Breast epithelium (tissue), 4 donors: Measurements from ENCODE around the gene HPS3. TPM values are rescaled to one million over a fixed set of nuclear protein-coding genes. Genes with fewer than 3 reads are reported as not detected.
A peak's percentile ranks its signal among the peaks of the same experiment; 100 is the strongest.

Experiments used
- DNase-seq, 2 donors: peaks; one replicate each; pipeline ENCODE4 v3.0.0-alpha.2; 2019; ENCODE audit warnings: low spot score in 2 of 2
- H3K27ac ChIP-seq, 2 donors: fragments of 200-600 bp; sonication (generic) in 1 of 2; one replicate each; pipeline ENCODE4 v1.5.1; 2016 to 2019; ENCODE audit warnings: mild to moderate bottlenecking in 1 of 2
- H3K27me3 ChIP-seq, 2 donors: fragments of 200-600 bp; sonication (generic) in 1 of 2; one replicate each; pipeline versions ENCODE4 v1.5.1 to v1.6.0; 2017 to 2019; ENCODE audit warnings: control low read depth in 1 of 2, mild to moderate bottlenecking in 1 of 2
- H3K36me3 ChIP-seq: fragments of 200-600 bp; one replicate; pipeline ENCODE4 v1.5.1; 2019
- H3K4me1 ChIP-seq, 2 donors: fragments of 200-600 bp; sonication (generic); one replicate each; pipeline ENCODE4 v1.5.1; 2016 to 2019; ENCODE audit warnings: control low read depth in 1 of 2
- H3K4me3 ChIP-seq, 3 donors: fragments of 200-600 bp; sonication (generic); 1 replicate in 2 of 3; 2 replicates in 1 of 3; pipeline ENCODE4 v1.5.1; 2016 to 2019; ENCODE audit warnings: mild to moderate bottlenecking in 3 of 3, moderate library complexity in 2 of 3
- H3K9me3 ChIP-seq, 2 donors: fragments of 200-600 bp; sonication (generic) in 1 of 2; one replicate each; pipeline ENCODE4 v1.5.1; 2016 to 2019; ENCODE audit warnings: control low read depth in 1 of 2
- POLR2A ChIP-seq: fragments of 450-650 bp; IDR thresholded peaks from one replicate; pipeline ENCODE4 v1.6.1; 2016; ENCODE audit warnings: antibody characterized with exemption, mild to moderate bottlenecking, moderate library complexity
- POLR2AphosphoS5 ChIP-seq, 3 donors: sonication (generic); formaldehyde crosslinking; IDR thresholded peaks; one replicate each; pipeline ENCODE4 v1.6.1; 2017; ENCODE audit warnings: antibody characterized with exemption in 3 of 3
- intact Hi-C: fragments of 100-400 bp; cut with DNase I; formaldehyde crosslinking; loops from one replicate; pipeline ENCODE4 v1.15.1; 2023; ENCODE audit warnings: low total_unique reads
- total RNA-seq, 3 donors: library from RNA; depleted of rRNA; stranded (reverse); fragments of >200 nt; gene quantifications; one replicate each; pipeline ENCODE4 v1.1.0, GENCODE V29; 2016
- TF ChIP-seq, protein P1 (sequence below), 3 donors: fragments of 450-650 bp; IDR thresholded peaks; one replicate each; pipeline ENCODE4 v1.5.1; 2016 to 2017; ENCODE audit warnings: antibody characterized with exemption in 3 of 3, mild to moderate bottlenecking in 3 of 3, moderate library complexity in 3 of 3

HPS3 gene, protein sequence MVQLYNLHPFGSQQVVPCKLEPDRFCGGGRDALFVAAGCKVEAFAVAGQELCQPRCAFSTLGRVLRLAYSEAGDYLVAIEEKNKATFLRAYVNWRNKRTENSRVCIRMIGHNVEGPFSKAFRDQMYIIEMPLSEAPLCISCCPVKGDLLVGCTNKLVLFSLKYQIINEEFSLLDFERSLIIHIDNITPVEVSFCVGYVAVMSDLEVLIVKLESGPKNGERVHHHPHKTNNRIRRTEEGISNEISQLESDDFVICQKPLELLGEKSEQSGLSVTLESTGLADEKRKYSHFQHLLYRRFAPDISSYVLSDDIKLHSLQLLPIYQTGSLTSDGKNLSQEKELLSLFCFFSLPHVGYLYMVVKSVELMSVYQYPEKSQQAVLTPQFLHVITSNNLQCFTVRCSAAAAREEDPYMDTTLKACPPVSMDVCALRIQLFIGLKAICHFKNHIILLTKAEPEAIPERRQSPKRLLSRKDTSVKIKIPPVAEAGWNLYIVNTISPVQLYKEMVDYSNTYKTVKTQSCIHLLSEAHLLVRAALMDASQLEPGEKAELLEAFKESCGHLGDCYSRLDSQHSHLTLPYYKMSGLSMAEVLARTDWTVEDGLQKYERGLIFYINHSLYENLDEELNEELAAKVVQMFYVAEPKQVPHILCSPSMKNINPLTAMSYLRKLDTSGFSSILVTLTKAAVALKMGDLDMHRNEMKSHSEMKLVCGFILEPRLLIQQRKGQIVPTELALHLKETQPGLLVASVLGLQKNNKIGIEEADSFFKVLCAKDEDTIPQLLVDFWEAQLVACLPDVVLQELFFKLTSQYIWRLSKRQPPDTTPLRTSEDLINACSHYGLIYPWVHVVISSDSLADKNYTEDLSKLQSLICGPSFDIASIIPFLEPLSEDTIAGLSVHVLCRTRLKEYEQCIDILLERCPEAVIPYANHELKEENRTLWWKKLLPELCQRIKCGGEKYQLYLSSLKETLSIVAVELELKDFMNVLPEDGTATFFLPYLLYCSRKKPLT
- total RNA-seq = 10 to 100 TPM; 14.4 to 27.1 (median 26.2) TPM

DNA sequence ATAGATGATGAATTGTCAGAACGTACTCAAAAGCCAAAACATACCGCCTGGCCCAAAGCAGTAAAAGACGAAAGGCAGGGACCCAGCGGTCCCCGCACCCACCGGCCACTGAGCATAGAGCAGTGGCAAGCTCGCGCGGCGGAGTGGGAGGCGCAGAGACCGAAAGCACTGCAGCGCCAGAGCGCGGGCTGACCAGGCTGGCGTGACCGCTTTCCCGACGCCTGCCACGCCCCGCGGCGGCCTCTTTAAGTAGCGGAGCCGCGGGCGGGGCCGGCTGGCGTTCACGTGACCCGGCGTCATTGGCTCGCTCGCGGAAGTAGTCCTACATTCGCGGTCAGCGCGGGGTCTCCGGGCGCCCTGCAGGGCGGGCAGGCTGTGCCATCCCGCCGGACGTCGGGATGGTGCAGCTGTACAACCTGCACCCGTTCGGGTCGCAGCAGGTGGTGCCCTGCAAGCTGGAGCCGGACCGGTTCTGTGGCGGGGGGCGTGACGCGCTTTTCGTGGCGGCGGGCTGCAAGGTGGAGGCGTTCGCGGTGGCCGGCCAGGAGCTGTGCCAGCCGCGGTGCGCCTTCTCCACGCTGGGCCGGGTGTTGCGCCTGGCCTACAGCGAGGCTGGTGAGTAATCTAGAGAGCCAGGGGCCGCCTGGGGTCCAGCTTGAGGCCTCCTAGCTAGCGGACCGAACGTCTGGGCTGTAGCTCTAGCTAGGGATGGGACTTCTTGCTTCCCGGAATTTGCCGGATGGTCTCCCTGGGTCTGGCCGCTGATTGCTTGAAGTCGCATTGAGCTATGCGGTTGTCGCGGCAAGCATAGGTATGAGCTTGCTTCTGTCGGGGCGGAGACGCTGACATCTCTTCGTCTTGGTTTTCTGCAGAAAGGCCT lies at the start of gene HPS3:
Gene HPS3, plus strand, starts transcription at position 313 of the 880 bp plus-strand sequence. Its CDS starts 86 bp downstream, at position 399.
- DNase-seq = peak; percentile 79 to 84
- Histone ChIP-seq H3K27me3 (no peaks in the 10 kb centered on the region), H3K36me3 (no peaks in the 10 kb centered on the region), H3K9me3 (no peaks in the 10 kb centered on the region), H3K27ac (peak within 1 kb of the TSS; percentile 85 to 88), H3K4me1 (peaks cover 0 to 10% of the 10 kb centered on the region in 2 donors), H3K4me3 (peak within 1 kb of the TSS; percentile 85 to 98 (median 91))
- peak; percentile 71 to 85 (median 81) for TF ChIP-seq POLR2AphosphoS5 (IDR thresholded peaks at IDR 0.05)
- TF ChIP-seq, protein P1, sequence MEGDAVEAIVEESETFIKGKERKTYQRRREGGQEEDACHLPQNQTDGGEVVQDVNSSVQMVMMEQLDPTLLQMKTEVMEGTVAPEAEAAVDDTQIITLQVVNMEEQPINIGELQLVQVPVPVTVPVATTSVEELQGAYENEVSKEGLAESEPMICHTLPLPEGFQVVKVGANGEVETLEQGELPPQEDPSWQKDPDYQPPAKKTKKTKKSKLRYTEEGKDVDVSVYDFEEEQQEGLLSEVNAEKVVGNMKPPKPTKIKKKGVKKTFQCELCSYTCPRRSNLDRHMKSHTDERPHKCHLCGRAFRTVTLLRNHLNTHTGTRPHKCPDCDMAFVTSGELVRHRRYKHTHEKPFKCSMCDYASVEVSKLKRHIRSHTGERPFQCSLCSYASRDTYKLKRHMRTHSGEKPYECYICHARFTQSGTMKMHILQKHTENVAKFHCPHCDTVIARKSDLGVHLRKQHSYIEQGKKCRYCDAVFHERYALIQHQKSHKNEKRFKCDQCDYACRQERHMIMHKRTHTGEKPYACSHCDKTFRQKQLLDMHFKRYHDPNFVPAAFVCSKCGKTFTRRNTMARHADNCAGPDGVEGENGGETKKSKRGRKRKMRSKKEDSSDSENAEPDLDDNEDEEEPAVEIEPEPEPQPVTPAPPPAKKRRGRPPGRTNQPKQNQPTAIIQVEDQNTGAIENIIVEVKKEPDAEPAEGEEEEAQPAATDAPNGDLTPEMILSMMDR (IDR thresholded peaks at IDR 0.05) = no peak
- TF ChIP-seq POLR2A = peak; percentile 76
- intact Hi-C loops = loop anchor here (10.0 kb wide), 1 partner anchor 145 kb away; no protein-coding TSS in a partner anchor

- no peak for DNase-seq
- Histone ChIP-seq H3K36me3 (no peaks in the 10 kb centered on the region), H3K27me3 (no peaks in the 10 kb centered on the region), H3K27ac (no peak overlapping the region), H3K4me1 (no peaks in the 10 kb centered on the region), H3K4me3 (no peak overlapping the region), H3K9me3 (no peaks in the 10 kb centered on the region)
- intact Hi-C loops = no loop called here
- TF ChIP-seq, protein P1 (IDR thresholded peaks at IDR 0.05) = no peak
- TF ChIP-seq POLR2A (no peak), POLR2AphosphoS5 (IDR thresholded peaks at IDR 0.05) (no peak)
Measured at GRCh38 chr3:149080011-149080698, 49.3 kb upstream of the HPS3 start.

DNA sequence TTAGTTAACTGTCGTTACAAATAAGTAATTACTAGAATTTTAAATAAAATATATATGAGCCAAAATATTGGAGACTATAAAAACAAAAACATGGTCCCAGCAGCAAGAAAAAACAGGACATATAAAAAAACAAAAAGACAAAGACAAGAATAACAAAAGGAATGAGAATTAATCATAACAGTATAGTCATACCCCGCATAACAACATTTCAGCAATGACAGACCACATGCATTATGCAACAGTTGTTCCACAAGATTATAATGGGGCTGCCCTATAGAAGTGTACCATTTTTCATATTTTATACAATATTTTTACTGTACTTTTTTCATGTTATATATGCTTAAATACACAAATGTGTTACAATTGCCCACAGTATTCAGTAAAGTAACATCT lies 48.7 kb upstream of the HPS3 start:
- intact Hi-C loops = no loop called here
- Histone ChIP-seq H3K4me3 (no peak overlapping the region), H3K27me3 (no peaks in the 10 kb centered on the region), H3K27ac (no peak overlapping the region), H3K9me3 (no peaks in the 10 kb centered on the region), H3K36me3 (no peaks in the 10 kb centered on the region), H3K4me1 (no peaks in the 10 kb centered on the region)
- DNase-seq = no peak
- TF ChIP-seq, protein P1 (IDR thresholded peaks at IDR 0.05) = no peak
- TF ChIP-seq POLR2AphosphoS5 (IDR thresholded peaks at IDR 0.05) (no peak), POLR2A (no peak)

DNA sequence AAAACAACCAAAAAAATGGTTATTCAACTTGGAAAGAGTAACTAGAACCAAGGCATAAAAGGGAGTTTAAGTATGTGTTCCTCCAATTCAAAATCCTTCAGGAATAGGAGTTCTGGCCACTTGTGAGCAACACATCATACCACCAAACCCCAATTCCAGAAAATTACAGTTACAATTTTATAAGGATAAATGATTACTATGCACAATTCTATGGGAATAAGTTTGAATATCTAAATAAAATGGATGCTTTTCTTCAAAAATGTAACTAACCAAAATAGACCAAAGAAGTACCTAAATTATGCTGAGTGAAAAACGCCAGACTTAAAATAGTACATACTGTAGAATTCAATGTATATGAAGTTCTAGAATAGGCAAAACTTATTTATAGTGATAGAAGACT lies 47.7 kb upstream of the HPS3 start:
- H3K4me1 ChIP-seq = no peaks in the 10 kb centered on the region
- no peak overlapping the region for H3K4me3 ChIP-seq
- intact Hi-C loops = no loop called here
- H3K36me3 ChIP-seq = no peaks in the 10 kb centered on the region
- no peaks in the 10 kb centered on the region for H3K27me3 ChIP-seq
- no peak overlapping the region for H3K27ac ChIP-seq
- H3K9me3 ChIP-seq = no peaks in the 10 kb centered on the region
- no peak for DNase-seq
- TF ChIP-seq POLR2A = no peak
